SK-N-MC (cell line): ENCODE results near the gene NEXN.

Experiments
- EZH2 ChIP-seq: fragments of 200-600 bp; sonication (generic); IDR thresholded peaks from one replicate; pipeline ENCODE4 v1.6.1; 2017; ENCODE audit warnings: antibody characterized with exemption
- POLR2AphosphoS5 ChIP-seq: IDR thresholded peaks from 2 replicates; pipeline ENCODE4 v1.6.1; 2012; ENCODE audit warnings: mild to moderate bottlenecking, low read depth, low read length, borderline replicate concordance

DNA sequence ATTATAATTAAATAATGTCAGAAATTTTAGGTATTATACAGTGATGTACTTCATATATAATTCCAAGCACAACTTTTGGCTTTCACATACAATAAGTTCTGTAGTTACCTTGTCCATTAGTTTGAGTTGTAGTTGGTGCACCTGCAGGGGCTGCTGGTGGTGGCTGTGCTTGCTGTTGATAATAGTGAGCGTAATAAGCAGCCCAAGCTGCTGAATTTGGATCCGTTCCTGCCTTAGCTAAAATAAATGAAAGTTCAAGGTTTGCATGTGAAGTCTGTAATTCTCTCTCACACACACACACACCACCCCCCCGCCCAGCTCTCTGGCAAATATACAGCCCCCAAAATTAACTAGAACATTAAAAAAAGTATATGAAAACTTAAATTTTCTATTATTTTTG lies 68.0 kb downstream of the NEXN start:
- TF ChIP-seq EZH2, result no peak
- TF ChIP-seq POLR2AphosphoS5, result no peak
